SU-DHL-6 (cell line): Measurements from ENCODE around the gene MICAL3.

Experiments used
- H2AFZ ChIP-seq: fragments of 200-600 bp; sonication (generic); 2 replicates; pipeline ENCODE4 v1.6.1; 2014; ENCODE audit warnings: low read depth, mild to moderate bottlenecking, moderate library complexity, mixed read lengths, antibody characterized with exemption, low read length; ENCODE audit not compliant: severe bottlenecking
- H3F3A ChIP-seq: fragments of 200-600 bp; shearing (Covaris generic); 2 replicates; pipeline ENCODE4 v1.6.0; 2016; ENCODE audit warnings: antibody characterized with exemption, mild to moderate bottlenecking; ENCODE audit not compliant: insufficient read depth
- H3K27ac ChIP-seq: fragments of 200-600 bp; sonication (generic); 2 replicates; pipeline ENCODE4 v1.5.1; 2016; ENCODE audit warnings: low read depth, mild to moderate bottlenecking, low read length, moderate library complexity, mixed read lengths
- H3K27me3 ChIP-seq: fragments of 200-600 bp; sonication (generic), shearing (Covaris generic); 2 replicates; pipeline ENCODE4 v1.6.0; 2014; ENCODE audit warnings: mild to moderate bottlenecking, low read length
- H3K36me3 ChIP-seq: fragments of 200-600 bp; sonication (generic); 2 replicates; pipeline ENCODE4 v1.6.1; 2014; ENCODE audit warnings: mild to moderate bottlenecking, low read length, mixed read lengths
- H3K4me2 ChIP-seq: fragments of 300-600, 200-600 bp; shearing (Covaris generic), sonication (generic); 2 replicates; pipeline ENCODE4 v1.6.0; 2014; ENCODE audit warnings: low read length, low read depth, mild to moderate bottlenecking; ENCODE audit not compliant: poor library complexity, severe bottlenecking
- H3K4me3 ChIP-seq: fragments of 200-600 bp; sonication (generic); 2 replicates; pipeline ENCODE4 v1.5.1; 2014; ENCODE audit warnings: antibody characterized with exemption, low read length, mild to moderate bottlenecking, mixed read lengths; ENCODE audit not compliant: insufficient read depth, poor library complexity, severe bottlenecking
- H3K79me2 ChIP-seq: fragments of 200-600 bp; sonication (generic); 2 replicates; pipeline ENCODE4 v1.6.1; 2014; ENCODE audit warnings: mild to moderate bottlenecking, low read length, moderate library complexity; ENCODE audit not compliant: insufficient read depth
- H3K9ac ChIP-seq: fragments of 200-600 bp; sonication (generic); 2 replicates; pipeline ENCODE4 v1.7.0; 2014; ENCODE audit warnings: mild to moderate bottlenecking, low read length
- H3K9me2 ChIP-seq: fragments of 200-600 bp; sonication (generic); replicated peaks from 2 replicates; pipeline ENCODE4 v1.6.1; 2014; ENCODE audit warnings: low read length; ENCODE audit not compliant: insufficient read depth
- H3K9me3 ChIP-seq: fragments of 200-600 bp; sonication (generic); 2 replicates; pipeline ENCODE4 v1.6.1; 2014; ENCODE audit warnings: low read length, mixed read lengths; ENCODE audit not compliant: insufficient read depth
- H4K20me1 ChIP-seq: fragments of 200-600 bp; sonication (generic); 2 replicates; pipeline ENCODE4 v1.6.1; 2014; ENCODE audit warnings: low read depth, mild to moderate bottlenecking, antibody characterized with exemption, low read length, moderate library complexity, mixed read lengths
- EZH2phosphoT487 ChIP-seq: fragments of 200-600 bp; sonication (generic), shearing (Covaris generic); conservative IDR thresholded peaks from 2 replicates; pipeline ENCODE4 v1.6.1; 2018; ENCODE audit warnings: mild to moderate bottlenecking, antibody characterized with exemption, low read length, moderate library complexity, mixed read lengths
- TF ChIP-seq, protein P1 (sequence below): fragments of 200-600 bp; sonication (generic); IDR thresholded peaks from one replicate; pipeline ENCODE4 v1.5.1; 2017; ENCODE audit warnings: antibody characterized with exemption, mild to moderate bottlenecking, low read length, moderate library complexity; ENCODE audit not compliant: insufficient read depth, poor library complexity, severe bottlenecking

The MICAL3 gene

DNA sequence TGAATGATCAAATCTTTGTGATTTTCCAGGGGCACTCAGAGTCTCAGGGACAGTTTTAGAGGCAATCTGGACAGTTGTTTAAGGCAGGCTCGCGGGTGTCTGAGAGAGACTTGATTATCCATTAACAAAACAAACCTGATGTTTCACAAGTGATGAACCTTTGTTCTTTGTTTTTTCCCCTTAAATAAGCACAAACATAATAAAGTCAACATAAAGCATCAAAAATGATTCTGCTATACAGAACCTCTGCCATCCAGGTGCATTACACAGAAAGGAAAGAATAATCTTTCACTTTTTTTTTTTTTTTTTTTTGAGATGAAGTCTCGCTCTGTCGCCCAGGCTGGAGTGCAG lies 263.2 kb downstream of the MICAL3 start:
- H3K4me3 ChIP-seq = no peak overlapping the region
- no peak overlapping the region for H3K4me2 ChIP-seq
- no peaks in the 10 kb centered on the region for H3K9me3 ChIP-seq
- H3K36me3 ChIP-seq = no peaks in the 10 kb centered on the region
- TF ChIP-seq EZH2phosphoT487 = no peak
- TF ChIP-seq, protein P1, sequence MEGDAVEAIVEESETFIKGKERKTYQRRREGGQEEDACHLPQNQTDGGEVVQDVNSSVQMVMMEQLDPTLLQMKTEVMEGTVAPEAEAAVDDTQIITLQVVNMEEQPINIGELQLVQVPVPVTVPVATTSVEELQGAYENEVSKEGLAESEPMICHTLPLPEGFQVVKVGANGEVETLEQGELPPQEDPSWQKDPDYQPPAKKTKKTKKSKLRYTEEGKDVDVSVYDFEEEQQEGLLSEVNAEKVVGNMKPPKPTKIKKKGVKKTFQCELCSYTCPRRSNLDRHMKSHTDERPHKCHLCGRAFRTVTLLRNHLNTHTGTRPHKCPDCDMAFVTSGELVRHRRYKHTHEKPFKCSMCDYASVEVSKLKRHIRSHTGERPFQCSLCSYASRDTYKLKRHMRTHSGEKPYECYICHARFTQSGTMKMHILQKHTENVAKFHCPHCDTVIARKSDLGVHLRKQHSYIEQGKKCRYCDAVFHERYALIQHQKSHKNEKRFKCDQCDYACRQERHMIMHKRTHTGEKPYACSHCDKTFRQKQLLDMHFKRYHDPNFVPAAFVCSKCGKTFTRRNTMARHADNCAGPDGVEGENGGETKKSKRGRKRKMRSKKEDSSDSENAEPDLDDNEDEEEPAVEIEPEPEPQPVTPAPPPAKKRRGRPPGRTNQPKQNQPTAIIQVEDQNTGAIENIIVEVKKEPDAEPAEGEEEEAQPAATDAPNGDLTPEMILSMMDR = no peak
- no peaks in the 10 kb centered on the region for H3K27me3 ChIP-seq
- no peaks in the 10 kb centered on the region for H3K79me2 ChIP-seq
- H2AFZ ChIP-seq = no peak overlapping the region
- H3K27ac ChIP-seq = no peak overlapping the region
- no peaks in the 10 kb centered on the region for H3F3A ChIP-seq
- H3K9ac ChIP-seq = no peak overlapping the region
- H4K20me1 ChIP-seq = no peaks in the 10 kb centered on the region
- H3K9me2 ChIP-seq = no peaks in the 10 kb centered on the region

DNA sequence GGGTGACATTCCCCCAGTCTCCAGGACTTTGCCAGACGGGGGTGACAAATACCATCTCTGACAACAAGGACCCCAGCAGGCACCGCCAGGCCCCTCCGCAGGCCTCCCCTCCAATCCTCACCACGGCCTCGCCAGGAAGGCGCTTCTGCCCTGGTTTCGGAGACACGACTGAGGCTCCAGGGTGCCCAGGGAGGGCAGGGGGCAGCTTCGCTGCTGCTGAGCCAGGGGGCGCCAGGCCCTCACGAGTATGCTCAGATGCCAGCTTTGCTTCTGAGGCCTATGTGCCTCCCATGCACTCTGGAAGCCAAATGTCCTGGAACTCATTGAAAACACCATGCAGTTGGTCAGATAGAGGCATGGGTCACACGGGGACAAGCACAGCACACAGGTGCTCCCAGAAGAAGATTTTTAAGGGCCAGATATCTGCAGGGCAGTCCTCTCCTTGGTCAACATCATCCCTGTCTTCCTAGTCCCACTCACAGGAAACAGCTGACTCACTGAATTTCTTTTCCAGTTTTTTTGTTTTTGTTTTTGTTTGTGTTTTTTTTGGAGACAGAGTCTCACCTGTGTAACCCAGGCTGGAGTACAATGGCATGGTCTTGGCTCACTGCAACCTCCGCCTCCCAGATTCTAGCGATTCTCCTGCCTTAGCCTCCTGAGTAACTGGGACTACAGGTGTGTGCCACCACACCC lies 270.0 kb downstream of the MICAL3 start:
- H3K4me3 ChIP-seq = no peak overlapping the region
- no peak overlapping the region for H3K9ac ChIP-seq
- no peak for TF ChIP-seq EZH2phosphoT487
- TF ChIP-seq, protein P1 = no peak
- H3K79me2 ChIP-seq = no peaks in the 10 kb centered on the region
- no peaks in the 10 kb centered on the region for H3K36me3 ChIP-seq
- no peaks in the 10 kb centered on the region for H3K9me2 ChIP-seq
- H3F3A ChIP-seq = no peaks in the 10 kb centered on the region
- H3K27me3 ChIP-seq = no peaks in the 10 kb centered on the region
- no peaks in the 10 kb centered on the region for H3K9me3 ChIP-seq
- H4K20me1 ChIP-seq = no peaks in the 10 kb centered on the region
- no peak overlapping the region for H3K4me2 ChIP-seq
- no peak overlapping the region for H2AFZ ChIP-seq
- no peak overlapping the region for H3K27ac ChIP-seq

DNA sequence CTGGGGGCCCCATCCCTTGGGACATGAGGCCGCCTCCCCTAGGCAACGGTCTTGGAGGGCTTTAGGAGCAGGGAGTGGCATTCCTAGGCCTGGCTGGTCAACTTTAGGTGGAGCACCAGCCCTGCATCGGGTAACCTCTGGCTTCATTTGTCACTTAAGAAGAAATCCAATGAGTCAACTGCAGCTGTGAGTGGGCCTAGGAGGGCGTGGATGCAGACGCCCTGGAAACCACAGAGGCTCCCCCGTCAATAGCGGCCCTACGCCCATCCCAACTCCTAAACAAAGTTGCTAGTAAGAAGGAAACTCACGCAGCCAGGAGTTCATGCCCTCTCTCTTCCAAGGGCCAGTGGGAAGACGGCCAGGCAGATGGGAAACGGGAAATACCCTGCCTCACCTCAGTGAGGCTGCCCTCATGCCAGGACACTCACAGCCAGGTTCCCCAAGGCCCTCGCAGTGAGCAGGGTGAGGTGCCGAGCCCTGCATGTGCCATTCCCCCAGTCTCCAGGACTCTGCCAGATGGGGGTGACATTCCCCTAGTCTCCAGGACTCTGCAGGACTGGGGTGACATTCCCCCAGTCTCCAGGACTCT lies 270.9 kb downstream of the MICAL3 start:
- Histone ChIP-seq H3K27ac (no peak overlapping the region), H2AFZ (no peak overlapping the region), H3K79me2 (no peaks in the 10 kb centered on the region), H3K9me2 (no peaks in the 10 kb centered on the region), H3K9me3 (no peaks in the 10 kb centered on the region), H3K4me3 (no peak overlapping the region), H3K36me3 (no peaks in the 10 kb centered on the region), H3K4me2 (no peak overlapping the region), H4K20me1 (no peaks in the 10 kb centered on the region), H3K9ac (no peak overlapping the region), H3K27me3 (no peaks in the 10 kb centered on the region), H3F3A (no peaks in the 10 kb centered on the region)
- TF ChIP-seq, protein P1 = no peak
- no peak for TF ChIP-seq EZH2phosphoT487
